RWPE2 (cell line): ENCODE measurements around the gene GCNT2.

Source experiments
- ATAC-seq: fragments of 200-7000 bp; cut with Tn5 transposase; 3 replicates; pipeline ENCODE4 v1.9.1; 2021; ENCODE audit warnings: low read depth
- DNase-seq: peaks from one replicate; pipeline ENCODE4 v3.0.0-alpha.2; 2020; ENCODE audit warnings: low spot score
- H3K27ac ChIP-seq: fragments of 450-650 bp; 2 replicates; pipeline ENCODE4 v1.5.1; 2017; ENCODE audit warnings: mild to moderate bottlenecking; ENCODE audit not compliant: poor library complexity, severe bottlenecking
- H3K27me3 ChIP-seq: fragments of 250-450 bp; sonication (Bioruptor Pico); 2 replicates; pipeline ENCODE4 v1.5.1; 2021; ENCODE audit warnings: mild to moderate bottlenecking, moderate library complexity; ENCODE audit not compliant: insufficient read depth, poor library complexity, severe bottlenecking
- H3K36me3 ChIP-seq: fragments of 250-450 bp; sonication (Bioruptor Pico); 2 replicates; pipeline ENCODE4 v1.5.1; 2020; ENCODE audit warnings: low read depth, mild to moderate bottlenecking, moderate library complexity
- H3K4me1 ChIP-seq: fragments of 250-450 bp; sonication (Bioruptor Pico); 2 replicates; pipeline ENCODE4 v1.5.1; 2021; ENCODE audit warnings: mild to moderate bottlenecking, moderate library complexity; ENCODE audit not compliant: insufficient read depth, poor library complexity, severe bottlenecking
- H3K4me3 ChIP-seq: fragments of 250-450 bp; sonication (Bioruptor Pico); 2 replicates; pipeline ENCODE4 v1.5.1; 2021; ENCODE audit warnings: mild to moderate bottlenecking, moderate library complexity; ENCODE audit not compliant: severe bottlenecking
- H3K9me3 ChIP-seq: fragments of 250-450 bp; sonication (Bioruptor Pico); 2 replicates; pipeline ENCODE4 v1.5.1; 2021; ENCODE audit warnings: mild to moderate bottlenecking, moderate library complexity; ENCODE audit not compliant: severe bottlenecking
- TF ChIP-seq, protein P1 (sequence below): fragments of 450-650 bp; IDR thresholded peaks from one replicate; pipeline ENCODE4 v1.5.1; 2017; ENCODE audit warnings: mild to moderate bottlenecking, moderate library complexity; ENCODE audit not compliant: poor library complexity, severe bottlenecking

Gene GCNT2

DNA sequence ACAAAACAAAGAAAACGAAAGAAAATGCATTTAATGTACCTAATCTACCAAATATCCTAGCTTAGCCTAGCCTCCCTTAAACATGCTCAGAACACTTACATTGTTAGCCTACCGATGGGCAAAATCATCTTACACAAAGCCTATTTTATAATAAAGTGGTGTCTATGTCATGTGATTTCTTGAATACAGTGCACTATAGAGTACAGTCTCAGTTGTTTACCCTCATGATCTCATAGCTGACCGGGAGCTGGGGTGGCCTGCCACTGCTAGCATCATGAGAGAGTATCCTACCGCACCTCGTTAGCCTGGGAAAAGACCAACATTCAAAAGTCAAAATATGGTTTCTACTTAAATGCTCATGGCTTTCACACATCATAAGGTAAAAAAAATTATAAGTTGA is 16.6 kb downstream of the GCNT2 start:
- DNase-seq (no peak), ATAC-seq (no peak)
- H3K4me1 ChIP-seq = no peaks in the 10 kb centered on the region
- H3K36me3 ChIP-seq = no peaks in the 10 kb centered on the region
- no peak overlapping the region for H3K27ac ChIP-seq
- H3K9me3 ChIP-seq = no peaks in the 10 kb centered on the region
- H3K27me3 ChIP-seq = no peaks in the 10 kb centered on the region
- no peak overlapping the region for H3K4me3 ChIP-seq
- TF ChIP-seq, protein P1, sequence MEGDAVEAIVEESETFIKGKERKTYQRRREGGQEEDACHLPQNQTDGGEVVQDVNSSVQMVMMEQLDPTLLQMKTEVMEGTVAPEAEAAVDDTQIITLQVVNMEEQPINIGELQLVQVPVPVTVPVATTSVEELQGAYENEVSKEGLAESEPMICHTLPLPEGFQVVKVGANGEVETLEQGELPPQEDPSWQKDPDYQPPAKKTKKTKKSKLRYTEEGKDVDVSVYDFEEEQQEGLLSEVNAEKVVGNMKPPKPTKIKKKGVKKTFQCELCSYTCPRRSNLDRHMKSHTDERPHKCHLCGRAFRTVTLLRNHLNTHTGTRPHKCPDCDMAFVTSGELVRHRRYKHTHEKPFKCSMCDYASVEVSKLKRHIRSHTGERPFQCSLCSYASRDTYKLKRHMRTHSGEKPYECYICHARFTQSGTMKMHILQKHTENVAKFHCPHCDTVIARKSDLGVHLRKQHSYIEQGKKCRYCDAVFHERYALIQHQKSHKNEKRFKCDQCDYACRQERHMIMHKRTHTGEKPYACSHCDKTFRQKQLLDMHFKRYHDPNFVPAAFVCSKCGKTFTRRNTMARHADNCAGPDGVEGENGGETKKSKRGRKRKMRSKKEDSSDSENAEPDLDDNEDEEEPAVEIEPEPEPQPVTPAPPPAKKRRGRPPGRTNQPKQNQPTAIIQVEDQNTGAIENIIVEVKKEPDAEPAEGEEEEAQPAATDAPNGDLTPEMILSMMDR = no peak

- ATAC-seq (no peak), DNase-seq (no peak)
- no peaks in the 10 kb centered on the region for H3K27me3 ChIP-seq
- TF ChIP-seq, protein P1 = no peak
- H3K36me3 ChIP-seq = no peaks in the 10 kb centered on the region
- no peaks in the 10 kb centered on the region for H3K9me3 ChIP-seq
- no peaks in the 10 kb centered on the region for H3K4me1 ChIP-seq
- no peak overlapping the region for H3K27ac ChIP-seq
- H3K4me3 ChIP-seq = no peak overlapping the region
Observed at GRCh38 chr6:10540073-10540746, 19.1 kb downstream of the GCNT2 start.

DNA sequence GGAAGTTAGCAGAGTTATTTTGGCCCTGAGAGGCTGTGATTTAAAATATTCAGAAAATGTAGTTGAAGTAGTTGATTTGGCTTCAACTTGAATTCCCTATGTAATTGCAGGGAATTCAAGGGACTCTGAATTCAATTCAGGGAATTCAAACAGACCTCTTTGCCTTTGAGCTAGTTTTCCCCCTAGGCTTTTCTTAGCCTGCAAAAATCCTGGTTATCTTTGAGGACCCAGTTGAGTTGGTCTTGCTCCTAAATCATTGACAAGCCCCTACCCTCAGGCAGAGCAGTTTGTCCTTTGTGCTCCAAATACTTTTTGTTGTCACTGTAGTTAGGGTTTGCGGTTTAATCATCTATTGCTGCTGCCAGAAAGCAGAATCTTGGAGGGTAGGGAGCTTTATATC is 20.4 kb downstream of the GCNT2 start:
- Histone ChIP-seq H3K27ac (no peak overlapping the region), H3K9me3 (no peaks in the 10 kb centered on the region), H3K27me3 (no peaks in the 10 kb centered on the region), H3K36me3 (no peaks in the 10 kb centered on the region), H3K4me1 (no peaks in the 10 kb centered on the region), H3K4me3 (no peak overlapping the region)
- no peak for ATAC-seq
- TF ChIP-seq, protein P1 = no peak
- no peak for DNase-seq

- DNase-seq (no peak), ATAC-seq (no peak)
- H3K36me3 ChIP-seq = no peaks in the 10 kb centered on the region
- TF ChIP-seq, protein P1 = no peak
- no peaks in the 10 kb centered on the region for H3K27me3 ChIP-seq
- H3K4me3 ChIP-seq = no peak overlapping the region
- no peak overlapping the region for H3K27ac ChIP-seq
- H3K9me3 ChIP-seq = no peaks in the 10 kb centered on the region
- no peaks in the 10 kb centered on the region for H3K4me1 ChIP-seq
Observed at GRCh38 chr6:10542213-10542612, 21.1 kb downstream of the GCNT2 start.

GRCh38 chr6:10543488-10543887 is 22.3 kb downstream of the GCNT2 start:
- TF ChIP-seq, protein P1 = no peak
- ATAC-seq (no peak), DNase-seq (no peak)
- Histone ChIP-seq H3K9me3 (no peaks in the 10 kb centered on the region), H3K4me3 (no peak overlapping the region), H3K27me3 (no peaks in the 10 kb centered on the region), H3K4me1 (no peaks in the 10 kb centered on the region), H3K27ac (no peak overlapping the region), H3K36me3 (no peaks in the 10 kb centered on the region)
